KOPT-K1 (cell line): ENCODE data around the gene ANKS6.

Experiments
- H3K27ac ChIP-seq: fragments of 200-600 bp; sonication (generic); 2 replicates; pipeline ENCODE4 v1.5.1; 2016; ENCODE audit warnings: antibody characterized with exemption, mild to moderate bottlenecking, low read depth, low read length; ENCODE audit not compliant: poor library complexity, severe bottlenecking
- H3K36me3 ChIP-seq: fragments of 200-600 bp; sonication (generic); 2 replicates; pipeline ENCODE4 v1.5.1; 2017; ENCODE audit warnings: antibody characterized with exemption, mild to moderate bottlenecking, low read length, moderate library complexity; ENCODE audit not compliant: insufficient read depth
- H3K9me3 ChIP-seq: fragments of 200-600 bp; sonication (generic); 2 replicates; pipeline ENCODE4 v1.5.1; 2017; ENCODE audit warnings: antibody characterized with exemption, low read length, mild to moderate bottlenecking; ENCODE audit not compliant: insufficient read depth, poor library complexity, severe bottlenecking

ANKS6 gene

GRCh38 chr9:98720402-98720801 is 76.0 kb downstream of the ANKS6 start:
- Histone ChIP-seq H3K27ac (no peak overlapping the region), H3K36me3 (no peaks in the 10 kb centered on the region), H3K9me3 (no peaks in the 10 kb centered on the region)

GRCh38 chr9:98719055-98719454 is 77.3 kb downstream of the ANKS6 start:
- no peak overlapping the region for H3K27ac ChIP-seq
- H3K9me3 ChIP-seq = no peaks in the 10 kb centered on the region
- no peaks in the 10 kb centered on the region for H3K36me3 ChIP-seq

- Histone ChIP-seq H3K36me3 (no peaks in the 10 kb centered on the region), H3K9me3 (no peaks in the 10 kb centered on the region), H3K27ac (no peak overlapping the region)
Observed at GRCh38 chr9:98714833-98715232, 81.5 kb downstream of the ANKS6 start.

GRCh38 chr9:98712987-98713386 is 83.4 kb downstream of the ANKS6 start:
- no peaks in the 10 kb centered on the region for H3K36me3 ChIP-seq
- no peak overlapping the region for H3K27ac ChIP-seq
- H3K9me3 ChIP-seq = no peaks in the 10 kb centered on the region

- Histone ChIP-seq H3K27ac (no peak overlapping the region), H3K36me3 (no peaks in the 10 kb centered on the region), H3K9me3 (no peaks in the 10 kb centered on the region)
Observed at GRCh38 chr9:98709968-98710965, 86.1 kb downstream of the ANKS6 start.

- H3K27ac ChIP-seq = no peak within 1 kb of the TSS
- no peaks in the 10 kb centered on the region for H3K9me3 ChIP-seq
- H3K36me3 ChIP-seq = no peaks in the 10 kb centered on the region
Observed at GRCh38 chr9:98708933-98709911, 87.1 kb downstream of the ANKS6 start, which contains the start of gene GABBR2. Gene GABBR2, minus strand, starts transcription at chr9:98708935. Its CDS starts 198 bp downstream, at chr9:98708737.

- Histone ChIP-seq H3K27ac (no peak overlapping the region), H3K9me3 (no peaks in the 10 kb centered on the region), H3K36me3 (no peaks in the 10 kb centered on the region)
Observed at GRCh38 chr9:98708103-98708932, 88.0 kb downstream of the ANKS6 start.

GRCh38 chr9:98707166-98708102 is 88.9 kb downstream of the ANKS6 start:
- Histone ChIP-seq H3K36me3 (no peaks in the 10 kb centered on the region), H3K9me3 (no peaks in the 10 kb centered on the region), H3K27ac (no peak overlapping the region)

GRCh38 chr9:98706651-98707165 is 89.6 kb downstream of the ANKS6 start:
- H3K27ac ChIP-seq = no peak overlapping the region
- H3K9me3 ChIP-seq = no peaks in the 10 kb centered on the region
- H3K36me3 ChIP-seq = no peaks in the 10 kb centered on the region

GRCh38 chr9:98702835-98703380 is 93.4 kb downstream of the ANKS6 start:
- no peak overlapping the region for H3K27ac ChIP-seq
- H3K36me3 ChIP-seq = no peaks in the 10 kb centered on the region
- no peaks in the 10 kb centered on the region for H3K9me3 ChIP-seq

- H3K9me3 ChIP-seq = no peaks in the 10 kb centered on the region
- no peaks in the 10 kb centered on the region for H3K36me3 ChIP-seq
- no peak overlapping the region for H3K27ac ChIP-seq
Observed at GRCh38 chr9:98702340-98702739, 94.0 kb downstream of the ANKS6 start.

GRCh38 chr9:98701576-98701975 is 94.8 kb downstream of the ANKS6 start:
- H3K27ac ChIP-seq = no peak overlapping the region
- H3K36me3 ChIP-seq = no peaks in the 10 kb centered on the region
- no peaks in the 10 kb centered on the region for H3K9me3 ChIP-seq

- H3K36me3 ChIP-seq = no peaks in the 10 kb centered on the region
- no peaks in the 10 kb centered on the region for H3K9me3 ChIP-seq
- no peak overlapping the region for H3K27ac ChIP-seq
Observed at GRCh38 chr9:98700801-98701200, 95.6 kb downstream of the ANKS6 start.
